WI38 (cell line): Measurements from ENCODE around the gene ATOX1.
"Not testable (repeated sequence)": the region's sequence is repeated elsewhere in the genome, so short reads cannot be mapped to it uniquely, and the experiment has no call there.

Experiments
- H3K4me3 ChIP-seq: 2 replicates; pipeline ENCODE4 v1.5.1; 2011; ENCODE audit warnings: low read depth, mild to moderate bottlenecking, control low read depth, low read length
- CTCF ChIP-seq: IDR thresholded peaks from 2 replicates; pipeline ENCODE4 v1.5.1; 2012; ENCODE audit warnings: low read depth, mild to moderate bottlenecking, control low read depth, low read length

ATOX1 gene

DNA sequence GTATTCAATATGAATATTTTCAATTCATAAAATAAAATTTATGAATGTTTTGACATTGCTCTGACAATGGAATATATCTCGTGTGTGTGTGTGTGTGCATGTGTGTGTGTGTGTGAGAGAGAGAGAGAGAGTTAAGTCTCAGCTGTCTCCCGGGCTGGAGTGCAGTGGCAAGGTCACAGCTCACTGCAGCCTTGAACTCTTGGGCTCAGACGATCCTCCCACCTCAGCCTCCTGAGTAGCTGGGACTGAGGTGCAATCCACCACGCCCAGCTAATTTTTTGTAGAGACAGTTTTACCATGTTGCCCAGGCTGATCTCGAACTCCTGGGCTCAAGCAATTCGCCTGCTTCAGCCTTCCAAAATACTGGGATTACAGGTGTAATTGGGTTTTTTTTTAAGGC is 29.4 kb upstream of the ATOX1 start:
- H3K4me3 ChIP-seq = no peak overlapping the region
- no peak for TF ChIP-seq CTCF

- no peak overlapping the region for H3K4me3 ChIP-seq
- TF ChIP-seq CTCF = no peak
Observed at GRCh38 chr5:151786468-151786867, 28.0 kb upstream of the ATOX1 start.

GRCh38 chr5:151784141-151784540 is 25.7 kb upstream of the ATOX1 start:
- H3K4me3 ChIP-seq = no peak overlapping the region
- no peak for TF ChIP-seq CTCF

- not testable (repeated sequence) for H3K4me3 ChIP-seq
Observed at GRCh38 chr5:151783664-151784063, 25.2 kb upstream of the ATOX1 start.

GRCh38 chr5:151781201-151781600 is 22.8 kb upstream of the ATOX1 start:
- H3K4me3 ChIP-seq = no peak overlapping the region
- TF ChIP-seq CTCF = no peak

DNA sequence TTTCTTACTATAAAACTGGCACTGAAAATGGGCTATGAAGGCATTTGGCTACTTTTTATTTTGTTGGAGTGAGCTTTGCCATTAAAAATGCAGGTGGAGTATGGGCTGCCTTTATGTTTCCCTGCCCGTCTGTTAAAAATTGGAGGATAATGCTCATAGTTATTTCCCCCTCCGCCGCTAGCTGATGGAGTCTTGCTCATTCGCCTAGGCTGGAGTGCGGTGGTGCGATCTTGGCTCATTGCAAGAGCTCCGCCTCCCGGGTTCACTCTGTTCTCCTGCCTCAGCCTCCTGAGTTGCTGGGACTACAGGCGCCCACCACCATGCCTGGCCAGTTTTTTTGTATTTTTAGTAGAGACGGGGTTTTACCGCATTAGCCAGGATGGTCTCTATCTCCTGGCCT is 21.9 kb upstream of the ATOX1 start:
- no peak overlapping the region for H3K4me3 ChIP-seq
- no peak for TF ChIP-seq CTCF

DNA sequence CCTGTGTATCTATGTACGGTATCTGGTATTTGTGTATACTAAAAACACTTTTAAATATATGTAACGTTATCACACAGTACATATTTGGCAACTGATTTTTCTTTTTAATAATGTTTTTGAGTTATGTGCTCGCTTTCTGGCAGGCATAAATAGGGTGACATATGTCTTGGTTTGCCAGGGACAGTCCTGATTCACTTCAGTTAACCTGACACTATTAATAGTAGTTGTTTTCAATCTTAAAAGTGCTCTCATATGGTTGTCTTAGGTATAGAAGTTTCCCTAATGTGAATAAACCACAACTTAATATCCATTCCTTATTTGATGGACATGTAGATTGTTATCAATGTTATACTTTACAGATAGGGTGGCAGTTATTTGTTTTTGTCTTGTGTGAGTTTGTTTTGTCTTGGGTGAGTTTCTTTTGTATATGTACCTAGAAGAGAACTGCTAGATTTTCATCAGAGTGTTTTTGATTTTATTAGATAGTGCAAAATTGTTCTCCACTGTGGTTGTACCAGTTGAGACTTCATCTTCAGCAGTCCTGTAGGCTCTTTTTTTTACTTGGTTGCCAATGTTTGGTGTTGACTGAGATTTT is 21.2 kb upstream of the ATOX1 start:
- no peak overlapping the region for H3K4me3 ChIP-seq

More for the DNA sequence above, 21.2 kb upstream of the ATOX1 start:
- TF ChIP-seq CTCF = no peak
